Measurements from ENCODE around the gene THSD4.
"Not testable (repeated sequence)": the region's sequence is repeated elsewhere in the genome, so short reads cannot be mapped to it uniquely, and the experiment has no call there.

Gene THSD4

GRCh38 chr15:71359246-71359645, 244.0 kb downstream of the THSD4 start:
- no peak for DNase-seq (ENCODE audit: low read depth)
- H3K4me3 ChIP-seq (ENCODE audit: low read depth, low read length): no peak overlapping the region
- no peak for TF ChIP-seq CTCF (IDR thresholded peaks at IDR 0.05; ENCODE audit: control insufficient read depth, extremely low read depth, insufficient read depth)

GRCh38 chr15:71362556-71362955, 247.3 kb downstream of the THSD4 start:
- no peak for DNase-seq (ENCODE audit: low read depth)
- TF ChIP-seq CTCF (IDR thresholded peaks at IDR 0.05; ENCODE audit: control insufficient read depth, extremely low read depth, insufficient read depth): no peak
- H3K4me3 ChIP-seq (ENCODE audit: low read depth, low read length): no peak overlapping the region

- H3K4me3 ChIP-seq (ENCODE audit: low read depth, low read length): no peak overlapping the region
- no peak for DNase-seq (ENCODE audit: low read depth)
- no peak for TF ChIP-seq CTCF (IDR thresholded peaks at IDR 0.05; ENCODE audit: control insufficient read depth, extremely low read depth, insufficient read depth)
These were observed 248.0 kb downstream of the THSD4 start for GRCh38 chr15:71362987-71363968.

- no peak for DNase-seq (ENCODE audit: low read depth)
- H3K4me3 ChIP-seq (ENCODE audit: low read depth, low read length): no peak overlapping the region
- no peak for TF ChIP-seq CTCF (IDR thresholded peaks at IDR 0.05; ENCODE audit: control insufficient read depth, extremely low read depth, insufficient read depth)
These were observed 248.9 kb downstream of the THSD4 start for GRCh38 chr15:71364117-71364584.

- no peak for TF ChIP-seq CTCF (IDR thresholded peaks at IDR 0.05; ENCODE audit: control insufficient read depth, extremely low read depth, insufficient read depth)
- no peak overlapping the region for H3K4me3 ChIP-seq (ENCODE audit: low read depth, low read length)
- no peak for DNase-seq (ENCODE audit: low read depth)
These were observed 251.3 kb downstream of the THSD4 start for GRCh38 chr15:71366522-71366921.

- no peak for TF ChIP-seq CTCF (IDR thresholded peaks at IDR 0.05; ENCODE audit: control insufficient read depth, extremely low read depth, insufficient read depth)
- no peak for DNase-seq (ENCODE audit: low read depth)
- H3K4me3 ChIP-seq (ENCODE audit: low read depth, low read length): no peak overlapping the region
These were observed 251.7 kb downstream of the THSD4 start for GRCh38 chr15:71366926-71367325.

- H3K4me3 ChIP-seq (ENCODE audit: low read depth, low read length); DNase-seq (ENCODE audit: low read depth): not testable (repeated sequence)
These were observed 252.5 kb downstream of the THSD4 start for GRCh38 chr15:71367737-71368136.

GRCh38 chr15:71372769-71373168, 257.5 kb downstream of the THSD4 start:
- not testable (repeated sequence) for H3K4me3 ChIP-seq (ENCODE audit: low read depth, low read length); DNase-seq (ENCODE audit: low read depth)
